ENCODE results near the gene AANAT.

DNA sequence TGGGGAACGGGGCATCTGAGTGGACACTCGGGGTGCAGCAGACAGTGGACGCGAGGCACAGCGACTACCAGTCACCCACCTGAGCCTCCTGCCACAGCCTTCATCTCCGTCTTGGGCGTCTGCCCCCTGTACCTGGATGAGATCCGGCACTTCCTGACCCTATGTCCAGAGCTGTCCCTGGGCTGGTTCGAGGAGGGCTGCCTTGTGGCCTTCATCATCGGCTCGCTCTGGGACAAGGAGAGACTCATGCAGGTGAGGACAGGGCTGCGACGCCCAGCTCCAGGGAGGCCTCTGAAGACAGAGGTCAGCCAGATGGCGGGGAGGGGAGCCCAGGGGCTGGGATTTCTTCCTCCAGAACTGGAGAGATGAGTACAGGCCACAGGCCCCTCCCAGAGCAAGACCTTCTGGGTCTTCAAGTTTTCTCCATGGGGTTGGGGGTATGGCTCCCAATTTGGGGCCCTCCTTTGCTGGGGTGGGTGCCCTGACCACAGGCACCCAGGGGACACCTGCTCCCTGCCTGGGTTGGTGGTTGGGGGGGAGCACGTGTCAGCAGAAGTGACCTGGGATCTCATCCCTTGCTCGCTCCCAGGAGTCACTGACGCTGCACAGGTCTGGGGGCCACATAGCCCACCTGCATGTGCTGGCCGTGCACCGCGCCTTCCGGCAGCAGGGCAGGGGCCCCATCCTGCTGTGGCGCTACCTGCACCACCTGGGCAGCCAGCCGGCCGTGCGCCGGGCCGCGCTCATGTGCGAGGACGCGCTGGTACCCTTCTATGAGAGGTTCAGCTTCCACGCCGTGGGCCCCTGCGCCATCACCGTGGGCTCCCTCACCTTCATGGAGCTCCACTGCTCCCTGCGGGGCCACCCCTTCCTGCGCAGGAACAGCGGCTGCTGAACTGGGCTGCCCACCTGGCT is 1.9 kb downstream of the AANAT start:
- TF ChIP-seq POLR2AphosphoS5 (IDR thresholded peaks at IDR 0.05) = no peak
- TF ChIP-seq, protein P1, sequence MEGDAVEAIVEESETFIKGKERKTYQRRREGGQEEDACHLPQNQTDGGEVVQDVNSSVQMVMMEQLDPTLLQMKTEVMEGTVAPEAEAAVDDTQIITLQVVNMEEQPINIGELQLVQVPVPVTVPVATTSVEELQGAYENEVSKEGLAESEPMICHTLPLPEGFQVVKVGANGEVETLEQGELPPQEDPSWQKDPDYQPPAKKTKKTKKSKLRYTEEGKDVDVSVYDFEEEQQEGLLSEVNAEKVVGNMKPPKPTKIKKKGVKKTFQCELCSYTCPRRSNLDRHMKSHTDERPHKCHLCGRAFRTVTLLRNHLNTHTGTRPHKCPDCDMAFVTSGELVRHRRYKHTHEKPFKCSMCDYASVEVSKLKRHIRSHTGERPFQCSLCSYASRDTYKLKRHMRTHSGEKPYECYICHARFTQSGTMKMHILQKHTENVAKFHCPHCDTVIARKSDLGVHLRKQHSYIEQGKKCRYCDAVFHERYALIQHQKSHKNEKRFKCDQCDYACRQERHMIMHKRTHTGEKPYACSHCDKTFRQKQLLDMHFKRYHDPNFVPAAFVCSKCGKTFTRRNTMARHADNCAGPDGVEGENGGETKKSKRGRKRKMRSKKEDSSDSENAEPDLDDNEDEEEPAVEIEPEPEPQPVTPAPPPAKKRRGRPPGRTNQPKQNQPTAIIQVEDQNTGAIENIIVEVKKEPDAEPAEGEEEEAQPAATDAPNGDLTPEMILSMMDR (IDR thresholded peaks at IDR 0.05) = no peak
- no peak for TF ChIP-seq EP300 (IDR thresholded peaks at IDR 0.05; ENCODE audit: low read depth)

Data from transverse colon (tissue), 4 donors.